PC-3 (cell line): Measurements from ENCODE around the gene TRMT6. TPM values are rescaled to one million over a fixed set of nuclear protein-coding genes. Genes with fewer than 3 reads are reported as not detected.

Experiments
- ATAC-seq: fragments of 200-7000 bp; cut with Tn5 transposase; 2 replicates; pipeline ENCODE4 v1.9.1; 2020; ENCODE audit warnings: mild to moderate bottlenecking, moderate library complexity
- Bru-seq: library from RNA; stranded (reverse); fragments of 400-500 nt; gene quantifications from one replicate; lab custom pipeline; 2021; lab: Mats Ljungman, UMichigan
- BruChase-seq, 2 experiments: library from RNA; stranded (reverse); fragments of 400-500 nt; gene quantifications; one replicate each; lab custom pipeline; 2021; lab: Mats Ljungman, UMichigan
- BruUV-seq: library from RNA; stranded (reverse); fragments of 400-500 nt; replicated peaks from 2 replicates; lab custom pipeline; 2021; lab: Mats Ljungman, UMichigan
- CTCF ChIA-PET: fragments of 300-600 bp; sonication (Branson Sonifier 250); formaldehyde crosslinking; loops from one replicate; lab custom pipeline; 2022; ENCODE audit warnings: antibody characterized with exemption; lab: Charles Lee
- POLR2A ChIA-PET: fragments of 300-600 bp; sonication (Branson Sonifier 250); formaldehyde crosslinking; loops from one replicate; lab custom pipeline; 2022; ENCODE audit warnings: antibody characterized with exemption; ENCODE audit not compliant: unreplicated experiment; lab: Charles Lee
- DNase-seq: peaks from one replicate; pipeline ENCODE4 v3.0.0-alpha.2; 2015
- H2AFZ ChIP-seq: fragments of 300-600 bp; sonication (generic); 2 replicates; pipeline ENCODE4 v1.6.0; 2016; ENCODE audit warnings: antibody characterized with exemption, low read length
- H3F3A ChIP-seq: fragments of 300-600 bp; sonication (generic); one replicate; pipeline ENCODE4 v1.6.0; 2017; ENCODE audit warnings: antibody characterized with exemption, low read length, control low read depth, mild to moderate bottlenecking; ENCODE audit not compliant: unreplicated experiment
- H3K27ac ChIP-seq: fragments of 300-600 bp; sonication (generic); 2 replicates; pipeline ENCODE4 v1.5.1; 2016; ENCODE audit warnings: mild to moderate bottlenecking, low read length
- H3K27me3 ChIP-seq: fragments of 300-600 bp; sonication (generic); 2 replicates; pipeline ENCODE4 v1.6.1; 2016; ENCODE audit warnings: low read length, mixed read lengths
- H3K36me3 ChIP-seq: fragments of 300-600 bp; sonication (generic); 2 replicates; pipeline ENCODE4 v1.6.1; 2016; ENCODE audit warnings: low read depth, mixed run types, low read length, mixed read lengths
- H3K4me1 ChIP-seq: fragments of 300-600 bp; sonication (generic); 2 replicates; pipeline ENCODE4 v1.5.1; 2016; ENCODE audit warnings: low read length; ENCODE audit not compliant: insufficient read depth
- H3K4me2 ChIP-seq: fragments of 300-600 bp; sonication (generic); 2 replicates; pipeline ENCODE4 v1.6.0; 2016; ENCODE audit warnings: low read length
- H3K4me3 ChIP-seq: fragments of 300-600 bp; sonication (generic); 2 replicates; pipeline ENCODE4 v1.5.1; 2016; ENCODE audit warnings: mild to moderate bottlenecking, low read length, mixed read lengths
- H3K79me2 ChIP-seq: fragments of 300-600 bp; sonication (generic); 2 replicates; pipeline ENCODE4 v1.6.1; 2017; ENCODE audit warnings: low read length, mixed read lengths
- H3K9ac ChIP-seq: fragments of 300-600 bp; sonication (generic); 2 replicates; pipeline ENCODE4 v1.6.0; 2016; ENCODE audit warnings: mild to moderate bottlenecking, low read length
- H3K9me2 ChIP-seq: fragments of 300-600 bp; sonication (generic); replicated peaks from 2 replicates; pipeline ENCODE4 v1.6.1; 2016; ENCODE audit warnings: mixed run types, low read length, mixed read lengths
- H3K9me3 ChIP-seq: fragments of 300-600 bp; sonication (generic); 2 replicates; pipeline ENCODE4 v1.6.1; 2016; ENCODE audit warnings: low read length, mixed read lengths
- H4K20me1 ChIP-seq: fragments of 300-600 bp; sonication (generic); 2 replicates; pipeline ENCODE4 v1.6.1; 2016; ENCODE audit warnings: low read length, mixed read lengths
- CTCF ChIP-seq: fragments of 300-600 bp; sonication (generic); conservative IDR thresholded peaks from 2 replicates; pipeline ENCODE4 v1.5.1; 2017; ENCODE audit warnings: antibody characterized with exemption, low read depth, mild to moderate bottlenecking, low read length
- EZH2 ChIP-seq: fragments of 300-600 bp; sonication (generic); IDR thresholded peaks from one replicate; pipeline ENCODE4 v1.6.1; 2017; ENCODE audit warnings: antibody characterized with exemption, mild to moderate bottlenecking, low read length; ENCODE audit not compliant: unreplicated experiment
- EZH2phosphoT487 ChIP-seq: fragments of 300-600 bp; sonication (generic); IDR thresholded peaks from 2 replicates; pipeline ENCODE4 v1.6.1; 2018; ENCODE audit warnings: mild to moderate bottlenecking, antibody characterized with exemption, low read length, borderline replicate concordance
- intact Hi-C: fragments of 100-400 bp; cut with micrococcal nuclease; formaldehyde crosslinking; loops from 2 replicates; pipeline ENCODE4 v1.9.0; 2023
- long read RNA-seq: library from polyadenylated mRNA; unstranded; transcript quantifications from one replicate; pipeline ENCODE4 v2.0.0, GENCODE V29; 2021; ENCODE audit not compliant: unreplicated experiment
- total RNA-seq: library from RNA; depleted of rRNA; stranded (reverse); fragments of >200 nt; gene quantifications from 2 replicates; pipeline ENCODE4 v1.2.3, GENCODE V29; 2014; rRNA removed

TRMT6 gene, protein sequence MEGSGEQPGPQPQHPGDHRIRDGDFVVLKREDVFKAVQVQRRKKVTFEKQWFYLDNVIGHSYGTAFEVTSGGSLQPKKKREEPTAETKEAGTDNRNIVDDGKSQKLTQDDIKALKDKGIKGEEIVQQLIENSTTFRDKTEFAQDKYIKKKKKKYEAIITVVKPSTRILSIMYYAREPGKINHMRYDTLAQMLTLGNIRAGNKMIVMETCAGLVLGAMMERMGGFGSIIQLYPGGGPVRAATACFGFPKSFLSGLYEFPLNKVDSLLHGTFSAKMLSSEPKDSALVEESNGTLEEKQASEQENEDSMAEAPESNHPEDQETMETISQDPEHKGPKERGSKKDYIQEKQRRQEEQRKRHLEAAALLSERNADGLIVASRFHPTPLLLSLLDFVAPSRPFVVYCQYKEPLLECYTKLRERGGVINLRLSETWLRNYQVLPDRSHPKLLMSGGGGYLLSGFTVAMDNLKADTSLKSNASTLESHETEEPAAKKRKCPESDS
- total RNA-seq: 35.4 and 44.0 TPM in 2 replicates
- Bru-seq, nascent RNA: percentile 84 among the genes with signal in this experiment
- BruChase-seq, experiment 1, labeled RNA remaining after a 6-hour chase: percentile 92 among the genes with signal in this experiment
- BruChase-seq, experiment 2, labeled RNA remaining after a 2-hour chase: percentile 89 among the genes with signal in this experiment
- long read RNA-seq, transcript TRMT6-201 (11 exons, 2,327 nt): major isoform, 23 of 50 reads
- long read RNA-seq, partial matches to known transcripts: 20 of 50 reads
- long read RNA-seq, other reads (novel, unspliced or antisense): 5 of 50 reads

DNA sequence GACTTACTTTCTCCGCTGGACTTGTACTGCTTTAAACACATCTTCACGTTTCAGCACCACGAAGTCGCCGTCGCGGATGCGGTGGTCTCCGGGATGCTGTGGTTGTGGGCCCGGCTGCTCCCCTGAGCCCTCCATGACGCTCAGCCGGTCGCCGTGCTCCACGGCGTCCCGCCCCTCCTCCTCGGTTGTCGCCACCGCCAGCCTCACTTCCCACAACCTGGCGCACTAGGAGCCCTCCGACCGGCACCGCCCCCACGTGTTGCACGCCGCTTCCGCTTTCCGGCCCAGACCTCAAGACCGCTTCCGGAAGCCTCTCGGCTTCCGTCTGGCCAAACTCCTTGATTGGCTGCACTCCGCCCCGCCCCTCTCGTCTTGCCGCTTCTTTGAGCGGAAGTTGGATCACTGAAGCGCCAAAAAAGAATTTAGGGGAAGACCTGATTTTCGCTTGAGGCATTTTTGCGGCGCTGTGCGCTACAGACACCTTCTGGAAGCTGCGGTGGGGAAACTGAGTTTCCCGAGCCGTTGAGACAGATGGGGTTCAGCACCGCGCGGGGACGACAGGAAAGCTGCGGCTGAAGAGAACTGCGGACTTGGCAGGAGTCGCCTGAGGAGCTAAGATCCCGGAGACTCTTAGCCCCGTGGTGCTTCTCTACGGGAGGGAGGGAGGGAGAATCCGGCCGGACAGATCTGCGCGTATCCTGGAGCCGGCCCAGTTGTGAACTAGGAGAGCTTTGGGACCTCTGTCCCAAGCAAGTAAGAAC, at the start of gene TRMT6, which contains the start of gene MCM8:
Gene TRMT6, minus strand, starts transcription at position 263 of the 761 bp plus-strand sequence. Its CDS starts 128 bp downstream, at position 135.
Gene MCM8, plus strand, starts transcription at position 382 of the 761 bp plus-strand sequence. CDS start 1,364 bp downstream, outside the sequence.
- no peaks in the 10 kb centered on the region for H3K9me2 ChIP-seq
- H3K9me3 ChIP-seq: no peaks in the 10 kb centered on the region
- ChIA-PET CTCF (interaction anchor here (0.5 to 0.6 kb wide), 3 partner anchors 417 to 709 kb away, joined by 3 to 9 read pairs (median 3); no protein-coding TSS in a partner anchor), POLR2A (interaction anchor here (0.5 to 0.7 kb wide), 4 partner anchors 16 to 171 kb away, joined by 3 to 14 read pairs (median 4); no protein-coding TSS in a partner anchor)
- peak within 1 kb of the TSS; percentile 85 for H3K4me3 ChIP-seq
- TF ChIP-seq CTCF (no peak), EZH2 (no peak), EZH2phosphoT487 (no peak)
- H2AFZ ChIP-seq: peak within 1 kb of the TSS; percentile 85
- peaks cover 5% of the 10 kb centered on the region for H3F3A ChIP-seq
- DNase-seq: peak; percentile 99
- H3K79me2 ChIP-seq: peaks cover 65% of the 10 kb centered on the region
- H3K36me3 ChIP-seq: peaks cover 48% of the 10 kb centered on the region
- H3K4me1 ChIP-seq: peaks cover 47% of the 10 kb centered on the region
- H3K4me2 ChIP-seq: peak within 1 kb of the TSS; percentile 98
- H3K27ac ChIP-seq: peak within 1 kb of the TSS; percentile 77
- peak within 1 kb of the TSS; percentile 92 for H3K9ac ChIP-seq
- H3K27me3 ChIP-seq: no peaks in the 10 kb centered on the region
- intact Hi-C loops: loop anchor here (1.0 to 5.0 kb wide), 4 partner anchors 23 to 127 kb away; no protein-coding TSS in a partner anchor
- H4K20me1 ChIP-seq: peaks cover 7% of the 10 kb centered on the region; the same call in 1 of the 2 replicates
- peak; percentile 90 for ATAC-seq
- no TSS peak for BruUV-seq

DNA sequence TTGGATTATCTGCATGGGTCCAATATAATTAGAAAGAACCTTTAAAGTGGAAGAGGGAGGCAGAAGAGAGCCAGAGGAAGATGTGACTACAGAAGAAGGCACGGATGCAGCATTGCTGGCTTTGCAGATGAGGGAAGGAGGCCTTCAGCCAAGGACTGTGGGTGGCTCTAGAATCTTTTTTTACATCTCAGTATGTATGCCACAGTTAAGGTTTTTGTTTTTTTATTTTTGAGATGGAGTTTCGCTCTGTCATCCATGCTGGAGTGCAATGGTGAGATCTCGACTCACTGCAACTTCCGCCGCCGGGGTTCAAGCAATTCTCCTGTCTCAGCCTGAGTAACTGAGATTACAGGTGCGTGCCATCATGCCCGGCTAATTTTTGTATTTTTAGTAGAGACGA, 49.5 kb upstream of the TRMT6 start:
- Histone ChIP-seq H3K27ac (no peak overlapping the region), H3K9ac (no peak overlapping the region), H3K36me3 (peaks cover 18% of the 10 kb centered on the region; the same call in 1 of the 2 replicates), H3F3A (no peaks in the 10 kb centered on the region), H4K20me1 (no peaks in the 10 kb centered on the region), H3K4me3 (no peak overlapping the region), H3K79me2 (no peaks in the 10 kb centered on the region), H3K9me3 (no peaks in the 10 kb centered on the region), H2AFZ (no peak overlapping the region), H3K4me2 (no peak overlapping the region), H3K4me1 (peaks cover 2% of the 10 kb centered on the region; the same call in 1 of the 2 replicates), H3K27me3 (no peaks in the 10 kb centered on the region), H3K9me2 (no peaks in the 10 kb centered on the region)
- TF ChIP-seq EZH2phosphoT487 (no peak), EZH2 (no peak), CTCF (no peak)
- no peak for DNase-seq
- ATAC-seq: no peak
- intact Hi-C loops: loop anchor here (5.0 kb wide), 2 partner anchors 197 to 212 kb away; no protein-coding TSS in a partner anchor
- ChIA-PET POLR2A (no interaction called here), CTCF (no interaction called here)
- BruUV-seq: no TSS peak
